Natural killer cell (primary cell): ENCODE results near the gene TANC1. TPM values are rescaled to one million over a fixed set of nuclear protein-coding genes. Genes with fewer than 3 reads are reported as not detected.
A peak's percentile ranks its signal among the peaks of the same experiment; 100 is the strongest.

ENCODE experiments used
- ATAC-seq, 3 donors: fragments of 150-1000 bp in 2 of 3; fragments of 200-7000 bp in 1 of 3; cut with Tn5 transposase; 1 replicate in 1 of 3; 2 replicates in 2 of 3; pipeline ENCODE4 v1.10.0; 2021; ENCODE audit warnings: mild to moderate bottlenecking in 2 of 3, moderate library complexity in 2 of 3
- DNase-seq, 2 donors: peaks; one replicate each; pipeline versions ENCODE4 v3.0.0 to v3.0.0-alpha.2; 2013 to 2021; ENCODE audit warnings: mixed read lengths in 1 of 2
- H3K27ac ChIP-seq: one replicate; pipeline ENCODE4 v1.5.1; 2013; ENCODE audit warnings: mild to moderate bottlenecking, low read length
- H3K27me3 ChIP-seq: one replicate; pipeline ENCODE4 v1.6.1; 2013; ENCODE audit warnings: low read length; ENCODE audit not compliant: control insufficient read depth, insufficient read depth
- H3K36me3 ChIP-seq: one replicate; pipeline ENCODE4 v1.6.1; 2013; ENCODE audit warnings: low read length; ENCODE audit not compliant: control insufficient read depth, insufficient read depth
- H3K4me1 ChIP-seq: one replicate; pipeline ENCODE4 v1.6.1; 2013; ENCODE audit warnings: low read length; ENCODE audit not compliant: control insufficient read depth, insufficient read depth
- H3K4me3 ChIP-seq: one replicate; pipeline ENCODE4 v1.5.1; 2013; ENCODE audit warnings: low read length
- H3K9me3 ChIP-seq: one replicate; pipeline ENCODE4 v1.6.1; 2013; ENCODE audit warnings: low read length; ENCODE audit not compliant: control insufficient read depth, insufficient read depth
- H3K27ac Mint-ChIP-seq, 2 donors: one replicate each; pipeline ENCODE4 v1.8.0; 2022; ENCODE audit warnings: mild to moderate bottlenecking in 2 of 2, mixed read lengths in 2 of 2, moderate library complexity in 1 of 2
- H3K27me3 Mint-ChIP-seq, 2 donors: one replicate each; pipeline ENCODE4 v1.8.0; 2022; ENCODE audit warnings: low read depth in 2 of 2, mixed read lengths in 2 of 2
- H3K36me3 Mint-ChIP-seq: one replicate; pipeline ENCODE4 v1.8.0; 2022; ENCODE audit warnings: mixed read lengths
- H3K4me1 Mint-ChIP-seq, 2 donors: one replicate each; pipeline ENCODE4 v1.8.0; 2022; ENCODE audit warnings: mixed read lengths in 2 of 2
- H3K4me3 Mint-ChIP-seq: one replicate; pipeline ENCODE4 v1.8.0; 2022; ENCODE audit warnings: mild to moderate bottlenecking, moderate library complexity, mixed read lengths
- H3K9me3 Mint-ChIP-seq, 2 donors: one replicate each; pipeline ENCODE4 v1.8.0; 2022; ENCODE audit warnings: mixed read lengths in 2 of 2
- WGBS: methylation state at CpG from one replicate; pipeline ENCODE4 v1.1.7; 2013; ENCODE audit warnings: missing lambda C conversion rate; ENCODE audit not compliant: insufficient coverage; 5-methylcytosine and 5-hydroxymethylcytosine counted together
- intact Hi-C: fragments of 100-400 bp; cut with micrococcal nuclease; formaldehyde crosslinking; loops from one replicate; pipeline ENCODE4 v1.14.2; 2022
- total RNA-seq, 4 donors: library from RNA; stranded (reverse); fragments of 120-200 nt in 1 of 4; gene quantifications; one replicate each; pipeline versions ENCODE4 v1.2.3 to v1.2.4, GENCODE V29; 2013 to 2022
- TF ChIP-seq, protein P1 (sequence below): fragments of 200-600 bp; IDR thresholded peaks from one replicate; pipeline ENCODE4 v1.8.0; 2022; ENCODE audit warnings: antibody characterized with exemption

The TANC1 gene
- total RNA-seq, 3 donors from 2014 or later (not counting 1 experiment from before 2014, with no cell fraction given): 0.82 to 4.2 (median 1.1) TPM

DNA sequence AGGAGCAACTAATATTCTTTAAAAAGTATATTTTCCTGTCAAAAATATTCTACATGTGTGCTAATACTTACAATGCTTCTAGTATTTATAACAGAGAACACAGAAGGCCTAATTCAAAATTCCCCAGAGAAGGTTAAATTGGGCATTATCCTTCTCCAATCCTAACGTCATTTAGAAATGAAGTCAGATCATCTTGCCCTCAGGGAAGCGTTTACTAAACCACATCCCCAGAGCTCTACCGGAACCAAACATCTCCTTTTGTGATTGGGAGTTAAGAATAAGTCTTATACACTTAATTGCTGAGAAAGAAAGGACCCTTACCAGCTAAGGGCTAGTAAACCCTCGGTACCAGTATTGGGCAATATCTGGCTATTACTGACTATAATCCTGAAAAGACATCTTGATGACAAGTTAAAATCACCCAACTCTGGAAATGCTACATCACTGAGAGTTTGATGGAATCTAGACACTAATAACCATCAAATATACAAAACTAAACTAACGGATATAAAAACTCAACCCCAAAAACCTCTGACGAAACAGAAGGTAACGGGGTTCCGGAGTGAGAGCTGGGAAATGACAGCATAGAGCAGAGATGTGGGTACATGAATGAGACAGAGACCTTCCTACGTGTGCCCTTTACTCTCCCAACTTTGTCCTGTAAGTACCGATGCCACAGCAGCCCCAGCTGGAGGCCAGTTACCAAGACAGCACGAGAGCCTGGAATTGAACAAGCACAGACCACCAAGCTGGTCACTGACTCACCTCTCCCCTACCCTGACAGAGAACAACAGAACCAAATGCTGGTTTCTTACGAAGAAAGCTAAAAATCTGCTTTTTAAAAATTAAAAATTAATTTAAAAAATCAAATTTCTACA is 283.1 kb downstream of the TANC1 start:
- TF ChIP-seq, protein P1, sequence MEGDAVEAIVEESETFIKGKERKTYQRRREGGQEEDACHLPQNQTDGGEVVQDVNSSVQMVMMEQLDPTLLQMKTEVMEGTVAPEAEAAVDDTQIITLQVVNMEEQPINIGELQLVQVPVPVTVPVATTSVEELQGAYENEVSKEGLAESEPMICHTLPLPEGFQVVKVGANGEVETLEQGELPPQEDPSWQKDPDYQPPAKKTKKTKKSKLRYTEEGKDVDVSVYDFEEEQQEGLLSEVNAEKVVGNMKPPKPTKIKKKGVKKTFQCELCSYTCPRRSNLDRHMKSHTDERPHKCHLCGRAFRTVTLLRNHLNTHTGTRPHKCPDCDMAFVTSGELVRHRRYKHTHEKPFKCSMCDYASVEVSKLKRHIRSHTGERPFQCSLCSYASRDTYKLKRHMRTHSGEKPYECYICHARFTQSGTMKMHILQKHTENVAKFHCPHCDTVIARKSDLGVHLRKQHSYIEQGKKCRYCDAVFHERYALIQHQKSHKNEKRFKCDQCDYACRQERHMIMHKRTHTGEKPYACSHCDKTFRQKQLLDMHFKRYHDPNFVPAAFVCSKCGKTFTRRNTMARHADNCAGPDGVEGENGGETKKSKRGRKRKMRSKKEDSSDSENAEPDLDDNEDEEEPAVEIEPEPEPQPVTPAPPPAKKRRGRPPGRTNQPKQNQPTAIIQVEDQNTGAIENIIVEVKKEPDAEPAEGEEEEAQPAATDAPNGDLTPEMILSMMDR: no peak
- H3K9me3 ChIP-seq: no peaks in the 10 kb centered on the region
- 95% methylated on average over 8 of the region's 12 CpGs for WGBS

DNA sequence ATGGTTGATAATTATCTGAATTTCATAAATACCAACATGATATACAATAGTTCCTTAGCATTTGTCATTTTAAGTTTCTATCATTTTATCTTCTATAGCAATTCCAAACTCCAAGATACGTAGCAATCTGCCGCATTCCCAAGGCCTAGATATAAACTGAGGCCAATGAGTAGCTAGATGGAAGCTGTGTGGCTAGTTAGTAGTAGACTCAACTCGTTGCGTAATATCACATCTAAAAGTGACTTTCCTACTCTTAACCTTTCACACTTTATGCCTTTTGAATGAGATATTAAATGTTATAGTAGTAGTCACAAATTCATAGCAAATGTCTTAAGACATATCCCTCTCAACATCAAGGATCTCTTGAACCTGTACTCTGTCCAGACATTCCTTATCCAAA is 284.5 kb downstream of the TANC1 start:
- Histone ChIP-seq H3K4me1 (peaks cover 8% of the 10 kb centered on the region), H3K36me3 (peaks cover 15% of the 10 kb centered on the region), H3K4me3 (no peak overlapping the region), H3K27ac (no peak overlapping the region), H3K27me3 (no peaks in the 10 kb centered on the region), H3K9me3 (no peaks in the 10 kb centered on the region)
- Mint-ChIP-seq H3K36me3 (no peaks in the 10 kb centered on the region), H3K9me3 (no peaks in the 10 kb centered on the region), H3K27me3 (no peaks in the 10 kb centered on the region), H3K27ac (no peak overlapping the region), H3K4me3 (no peak overlapping the region), H3K4me1 (peaks cover 12 to 14% of the 10 kb centered on the region in 2 donors)
- WGBS: no CpG with 5 or more reads among the region's 4 CpGs
- TF ChIP-seq, protein P1: no peak
- no peak for DNase-seq
- intact Hi-C loops: no loop called here
- no peak for ATAC-seq

More for the DNA sequence above, 283.1 kb downstream of the TANC1 start:
- ATAC-seq (no peak), DNase-seq (no peak)
- Histone ChIP-seq H3K36me3 (peaks cover 21% of the 10 kb centered on the region), H3K4me3 (no peak overlapping the region), H3K27me3 (no peaks in the 10 kb centered on the region), H3K4me1 (peaks cover 8% of the 10 kb centered on the region), H3K27ac (no peak overlapping the region)
- Mint-ChIP-seq H3K27me3 (no peaks in the 10 kb centered on the region), H3K4me3 (no peak overlapping the region), H3K4me1 (peaks cover 12 to 14% of the 10 kb centered on the region in 2 donors), H3K9me3 (no peaks in the 10 kb centered on the region), H3K36me3 (no peaks in the 10 kb centered on the region), H3K27ac (peak overlapping the region in 1 of 2 donors; percentile 3)
- intact Hi-C loops: no loop called here

DNA sequence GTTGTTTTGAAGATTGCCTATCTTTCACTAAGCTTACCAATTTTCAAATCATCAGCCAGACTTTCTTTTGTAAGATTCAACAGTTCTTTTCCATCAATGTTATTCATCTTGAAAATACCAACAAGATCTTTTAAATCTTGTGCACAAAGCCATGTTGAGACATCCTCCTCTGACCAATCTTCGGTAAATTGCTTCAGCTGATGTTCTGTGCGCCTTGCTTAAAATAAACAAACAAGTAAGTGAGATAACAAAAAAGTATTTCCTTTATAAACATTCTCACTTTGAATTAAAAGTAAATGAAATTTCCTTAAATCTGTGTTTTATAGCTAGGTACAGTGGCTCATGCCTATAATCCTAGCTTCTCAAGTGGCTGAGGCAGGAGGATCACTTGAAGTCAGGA is 287.7 kb downstream of the TANC1 start:
- H3K27me3 Mint-ChIP-seq: no peaks in the 10 kb centered on the region
- H3K4me1 ChIP-seq: no peaks in the 10 kb centered on the region
- H3K9me3 ChIP-seq: no peaks in the 10 kb centered on the region
- ATAC-seq (no peak), DNase-seq (no peak)
- H3K27ac Mint-ChIP-seq: no peak overlapping the region
- TF ChIP-seq, protein P1: no peak
- H3K9me3 Mint-ChIP-seq: no peaks in the 10 kb centered on the region
- H3K27me3 ChIP-seq: no peaks in the 10 kb centered on the region
- H3K36me3 Mint-ChIP-seq: no peaks in the 10 kb centered on the region
- no peak overlapping the region for H3K4me3 ChIP-seq
- no peak overlapping the region for H3K4me3 Mint-ChIP-seq
- H3K36me3 ChIP-seq: peaks cover 17% of the 10 kb centered on the region
- 80% methylated on average over 1 of the region's 2 CpGs for WGBS
- intact Hi-C loops: no loop called here
- no peaks in the 10 kb centered on the region for H3K4me1 Mint-ChIP-seq
- no peak overlapping the region for H3K27ac ChIP-seq
